Fibroblast of pulmonary artery (primary cell): ENCODE results near the gene PLOD2.

Source experiments
- DNase-seq: peaks from one replicate; pipeline ENCODE4 v3.0.0-alpha.2; 2010; ENCODE audit warnings: low read depth
- H3K4me3 ChIP-seq: replicated peaks from 2 replicates; pipeline ENCODE4 v1.5.1; 2011; ENCODE audit warnings: low read depth, mild to moderate bottlenecking, control low read depth, low read length, moderate library complexity
- CTCF ChIP-seq: IDR thresholded peaks from 2 replicates; pipeline ENCODE4 v1.5.1; 2011; ENCODE audit warnings: mild to moderate bottlenecking, control low read depth, low read length, inconsistent platforms; ENCODE audit errors: missing control alignments

Gene PLOD2

GRCh38 chr3:146180376-146180775 lies 19.4 kb upstream of the PLOD2 start:
- H3K4me3 ChIP-seq = no peak overlapping the region
- no peak for DNase-seq
- no peak for TF ChIP-seq CTCF

GRCh38 chr3:146178006-146178689 lies 17.2 kb upstream of the PLOD2 start:
- H3K4me3 ChIP-seq = no peak overlapping the region
- no peak for TF ChIP-seq CTCF
- DNase-seq = no peak

GRCh38 chr3:146177519-146177918 lies 16.5 kb upstream of the PLOD2 start:
- no peak overlapping the region for H3K4me3 ChIP-seq
- no peak for DNase-seq
- no peak for TF ChIP-seq CTCF

- TF ChIP-seq CTCF = no peak
- no peak overlapping the region for H3K4me3 ChIP-seq
- DNase-seq = no peak
These were observed 16.1 kb upstream of the PLOD2 start for GRCh38 chr3:146177072-146177471.

- no peak overlapping the region for H3K4me3 ChIP-seq
- no peak for DNase-seq
- no peak for TF ChIP-seq CTCF
These were observed 11.6 kb upstream of the PLOD2 start for GRCh38 chr3:146172586-146172985.

GRCh38 chr3:146170591-146170990 lies 9.6 kb upstream of the PLOD2 start:
- TF ChIP-seq CTCF = no peak
- H3K4me3 ChIP-seq = no peak overlapping the region
- DNase-seq = no peak

- H3K4me3 ChIP-seq = no peak overlapping the region
These were observed 8.9 kb upstream of the PLOD2 start for GRCh38 chr3:146169891-146170290.

More at GRCh38 chr3:146169891-146170290, 8.9 kb upstream of the PLOD2 start:
- DNase-seq = no peak
- no peak for TF ChIP-seq CTCF
